Activated gamma-delta T cell treated with anti-CD3 and anti-CD28 coated beads, Interleukin-2, amount 50 U/mL, for 16 hours (primary cell): ENCODE measurements around the gene DNAI1.

Experiments
- DNase-seq: peaks from one replicate; pipeline ENCODE4 v3.0.0-alpha.2; 2020; ENCODE audit warnings: low read depth

The DNAI1 gene

DNA sequence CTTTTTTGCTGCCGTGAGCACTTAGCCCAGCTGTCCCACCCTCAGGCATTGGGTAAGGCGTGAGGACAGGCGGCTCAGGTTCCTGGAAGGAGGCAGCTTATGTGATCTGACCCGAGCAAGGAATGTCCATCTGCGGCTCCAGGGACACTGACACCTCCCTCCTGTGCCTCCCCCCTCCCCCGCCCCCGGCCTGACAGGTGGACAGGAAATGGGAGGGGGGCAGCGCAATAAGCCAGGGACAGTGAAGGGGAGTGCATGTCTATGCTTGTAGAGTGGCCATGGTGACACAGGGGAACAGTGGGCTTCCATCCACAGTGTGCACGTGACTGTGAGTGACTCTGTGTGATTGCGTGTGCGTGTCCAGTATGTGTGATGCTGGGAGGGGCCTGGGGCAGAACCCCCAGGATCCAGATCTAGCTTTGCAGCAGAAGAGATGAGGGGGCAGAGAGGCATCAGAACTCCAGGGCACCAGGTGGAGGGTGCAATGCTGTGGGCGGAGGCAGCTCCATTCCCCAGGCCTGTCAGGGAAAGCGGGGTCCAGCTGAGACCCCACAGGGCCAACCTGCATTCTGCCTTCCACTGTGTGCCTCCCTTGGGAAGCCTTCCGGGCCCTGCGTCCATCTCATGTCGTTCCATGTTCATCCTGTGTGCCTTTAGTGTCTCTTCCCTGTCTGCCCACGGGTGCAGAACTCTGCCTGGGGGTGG is 100.5 kb downstream of the DNAI1 start:
- no peak for DNase-seq

GRCh38 chr9:34559624-34560455 is 101.2 kb downstream of the DNAI1 start:
- DNase-seq: no peak

- DNase-seq: no peak
Observed at GRCh38 chr9:34560599-34561214, 102.1 kb downstream of the DNAI1 start.

- DNase-seq: no peak
Observed at GRCh38 chr9:34562135-34562745, 103.6 kb downstream of the DNAI1 start.

DNA sequence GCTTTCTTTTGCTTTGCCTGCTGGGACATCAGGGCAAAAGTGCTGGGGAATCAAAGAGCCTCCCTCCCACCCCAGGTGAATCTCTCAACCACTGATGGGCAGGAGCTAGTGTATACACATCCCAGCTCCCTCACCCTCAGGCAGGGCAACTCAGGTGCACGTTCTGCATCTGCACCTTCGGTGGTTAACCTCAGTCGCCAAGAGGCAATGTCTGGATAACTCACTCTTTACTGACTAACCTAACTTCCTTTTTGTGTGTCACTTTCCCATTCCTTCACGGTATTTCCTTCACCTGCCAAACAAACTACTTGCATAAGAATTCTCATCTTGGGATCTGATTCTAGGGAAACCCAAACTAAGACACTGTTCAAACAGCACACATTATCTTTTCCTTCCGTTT is 104.7 kb downstream of the DNAI1 start:
- no peak for DNase-seq

DNA sequence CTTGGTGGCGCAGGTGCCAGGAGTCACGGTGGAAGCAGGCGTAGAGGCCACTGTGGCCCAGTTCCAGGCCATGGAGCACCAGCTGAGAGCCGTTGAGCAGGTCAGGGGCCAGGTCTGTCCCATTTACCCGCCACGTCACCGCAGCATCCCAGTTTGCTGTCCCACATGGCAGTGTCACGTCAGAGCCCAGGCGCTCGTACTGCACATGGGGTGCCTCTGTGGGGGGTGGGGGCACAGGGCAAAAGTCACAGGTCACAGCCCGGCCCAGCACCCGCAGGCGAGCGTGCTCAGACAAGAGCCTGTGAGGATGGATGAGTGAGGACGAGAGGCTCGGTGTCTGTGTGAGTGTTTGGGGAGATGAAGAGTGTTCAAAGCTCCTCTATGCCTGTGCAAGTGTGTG is 106.0 kb downstream of the DNAI1 start:
- no peak for DNase-seq

GRCh38 chr9:34565856-34566255 is 107.3 kb downstream of the DNAI1 start:
- no peak for DNase-seq

- no peak for DNase-seq
Observed at GRCh38 chr9:34566322-34566721, 107.7 kb downstream of the DNAI1 start.

GRCh38 chr9:34566972-34567371 is 108.4 kb downstream of the DNAI1 start:
- DNase-seq: no peak

DNA sequence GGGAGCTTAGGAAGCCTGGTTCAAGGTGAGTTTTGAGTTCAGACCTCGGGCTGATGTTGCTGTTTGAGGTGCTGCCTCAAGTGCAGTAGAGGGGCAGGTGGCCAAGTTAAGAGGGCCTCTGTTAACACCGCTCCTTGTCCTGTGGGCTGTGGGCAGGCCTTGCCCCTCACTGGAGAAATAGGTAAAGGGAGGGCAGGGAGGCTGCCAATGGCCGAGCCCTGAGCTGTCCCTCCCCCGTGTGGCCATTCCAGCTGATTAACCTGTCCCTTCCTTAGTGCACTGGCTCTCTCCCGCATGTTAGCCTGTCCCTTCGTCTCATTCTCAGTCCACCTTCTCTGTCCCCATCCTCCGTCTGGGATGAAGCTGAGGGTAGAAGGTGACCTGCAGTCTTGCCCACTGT is 109.5 kb downstream of the DNAI1 start:
- DNase-seq: no peak

GRCh38 chr9:34568774-34569173 is 110.2 kb downstream of the DNAI1 start:
- no peak for DNase-seq

- DNase-seq: no peak
Observed at GRCh38 chr9:34570376-34570775, 111.8 kb downstream of the DNAI1 start.
